Measurements from ENCODE around the gene SPSB1. TPM values are rescaled to one million over a fixed set of nuclear protein-coding genes. Genes with fewer than 3 reads are reported as not detected.

SPSB1 gene
- 10 to 100 TPM; 24.1 to 69.1 (median 32.6) TPM for polyA plus RNA-seq
- long read RNA-seq, donor 1 = 0 reads
- long read RNA-seq, donor 2, partial matches to known transcripts = 0 of 3 reads
- long read RNA-seq, donor 2, other reads (novel, unspliced or antisense) = 0 of 3 reads
- long read RNA-seq, donor 3, partial matches to known transcripts = 0 of 7 reads
- long read RNA-seq, donor 3, other reads (novel, unspliced or antisense) = 0 of 7 reads
- long read RNA-seq, donor 4 = 0 reads
- long read RNA-seq, donor 5, partial matches to known transcripts = 0 of 2 reads
- long read RNA-seq, donor 5, other reads (novel, unspliced or antisense) = 0 of 2 reads
- long read RNA-seq, donor 6, transcript SPSB1-201 (3 exons, 3,120 nt) = major isoform, 11 of 12 reads
- long read RNA-seq, donor 6, partial matches to known transcripts = 0 of 12 reads
- long read RNA-seq, donor 6, other reads (novel, unspliced or antisense) = 0 of 12 reads
- long read RNA-seq, donor 7 = 0 reads
- long read RNA-seq, donor 8 = 0 reads
- long read RNA-seq, donor 9, transcript SPSB1-201 (3 exons, 3,120 nt) = major isoform, 5 of 6 reads
- long read RNA-seq, donor 9, partial matches to known transcripts = 0 of 6 reads
- long read RNA-seq, donor 9, other reads (novel, unspliced or antisense) = 0 of 6 reads
- long read RNA-seq, donor 10, transcript SPSB1-201 (3 exons, 3,120 nt) = major isoform, 7 of 7 reads
- long read RNA-seq, donor 10, partial matches to known transcripts = 0 of 7 reads
- long read RNA-seq, donor 10, other reads (novel, unspliced or antisense) = 0 of 7 reads

GRCh38 chr1:9292361-9293240 is at the start of gene SPSB1:
SPSB1 (plus strand) TSS chr1:9292894; CDS start chr1:9355892, 62,998 bp downstream.
- Histone ChIP-seq H3K36me3 (ENCODE audit: control insufficient read depth in 3 of 3, insufficient read depth in 2 of 3, low read depth in 1 of 3, low read length in 3 of 3) (peaks cover 0 to 11% (median 0%) of the 10 kb centered on the region in 3 donors), H3K27me3 (ENCODE audit: control insufficient read depth in 3 of 3, insufficient read depth in 3 of 3, low read length in 3 of 3) (no peaks in the 10 kb centered on the region), H3K4me3 (ENCODE audit: low read depth in 1 of 3, low read length in 3 of 3) (peak within 1 kb of the TSS; percentile 78 to 97 (median 81)), H3K4me1 (ENCODE audit: control insufficient read depth in 3 of 3, insufficient read depth in 2 of 3, low read depth in 1 of 3, low read length in 2 of 3) (peaks cover 5 to 44% (median 14%) of the 10 kb centered on the region in 3 donors), H3K27ac (ENCODE audit: low read depth in 1 of 3, low read length in 2 of 3) (peak within 1 kb of the TSS; percentile 83 to 87 (median 85)), H3K9me3 (ENCODE audit: control insufficient read depth in 2 of 2, insufficient read depth in 1 of 2, low read depth in 1 of 2, low read length in 1 of 2) (peaks cover 0 to 11% of the 10 kb centered on the region in 2 donors)
- DNase-seq = peak; percentile 82 to 89
- FAIRE-seq = no peak
- 0 to 2% (median 1%) methylated on average over 58 to 119 of the region's 119 CpGs for WGBS, 3 donors

GRCh38 chr1:9243066-9243739 is 49.5 kb upstream of the SPSB1 start:
- no peak overlapping the region for H3K4me3 ChIP-seq (ENCODE audit: low read depth in 1 of 3, low read length in 3 of 3)
- peaks cover 0 to 72% (median 2%) of the 10 kb centered on the region in 3 donors for H3K36me3 ChIP-seq (ENCODE audit: control insufficient read depth in 3 of 3, insufficient read depth in 2 of 3, low read depth in 1 of 3, low read length in 3 of 3)
- DNase-seq (no peak), FAIRE-seq (no peak)
- H3K4me1 ChIP-seq (ENCODE audit: control insufficient read depth in 3 of 3, insufficient read depth in 2 of 3, low read depth in 1 of 3, low read length in 2 of 3) = peaks cover 2 to 32% (median 22%) of the 10 kb centered on the region in 3 donors
- peak overlapping the region in 1 of 3 donors; percentile 69 for H3K27ac ChIP-seq (ENCODE audit: low read depth in 1 of 3, low read length in 2 of 3)
- H3K9me3 ChIP-seq (ENCODE audit: control insufficient read depth in 2 of 2, insufficient read depth in 1 of 2, low read depth in 1 of 2, low read length in 1 of 2) = no peaks in the 10 kb centered on the region
- WGBS, 3 donors = 75 to 77% (median 76%) methylated on average over 9 of the region's 9 CpGs
- H3K27me3 ChIP-seq (ENCODE audit: control insufficient read depth in 3 of 3, insufficient read depth in 3 of 3, low read length in 3 of 3) = no peaks in the 10 kb centered on the region

GRCh38 chr1:9244501-9245229 is 48.0 kb upstream of the SPSB1 start:
- FAIRE-seq (no peak), DNase-seq (peak; percentile 29 to 75)
- H3K9me3 ChIP-seq (ENCODE audit: control insufficient read depth in 2 of 2, insufficient read depth in 1 of 2, low read depth in 1 of 2, low read length in 1 of 2) = no peaks in the 10 kb centered on the region
- peaks cover 0 to 85% (median 2%) of the 10 kb centered on the region in 3 donors for H3K36me3 ChIP-seq (ENCODE audit: control insufficient read depth in 3 of 3, insufficient read depth in 2 of 3, low read depth in 1 of 3, low read length in 3 of 3)
- peaks cover 3 to 33% (median 15%) of the 10 kb centered on the region in 3 donors for H3K4me1 ChIP-seq (ENCODE audit: control insufficient read depth in 3 of 3, insufficient read depth in 2 of 3, low read depth in 1 of 3, low read length in 2 of 3)
- H3K27ac ChIP-seq (ENCODE audit: low read depth in 1 of 3, low read length in 2 of 3) = peak overlapping the region in 1 of 3 donors; percentile 51
- WGBS, 3 donors = 43 to 58% (median 51%) methylated on average over 9 of the region's 9 CpGs
- no peak overlapping the region for H3K4me3 ChIP-seq (ENCODE audit: low read depth in 1 of 3, low read length in 3 of 3)
- no peaks in the 10 kb centered on the region for H3K27me3 ChIP-seq (ENCODE audit: control insufficient read depth in 3 of 3, insufficient read depth in 3 of 3, low read length in 3 of 3)

GRCh38 chr1:9245230-9245619 is 47.5 kb upstream of the SPSB1 start:
- FAIRE-seq = no peak
- peaks cover 2 to 35% (median 15%) of the 10 kb centered on the region in 3 donors for H3K4me1 ChIP-seq (ENCODE audit: control insufficient read depth in 3 of 3, insufficient read depth in 2 of 3, low read depth in 1 of 3, low read length in 2 of 3)
- H3K36me3 ChIP-seq (ENCODE audit: control insufficient read depth in 3 of 3, insufficient read depth in 2 of 3, low read depth in 1 of 3, low read length in 3 of 3) = peaks cover 0 to 84% (median 2%) of the 10 kb centered on the region in 3 donors
- 91 to 95% (median 95%) methylated on average over 14 to 15 of the region's 15 CpGs for WGBS, 3 donors
- H3K27ac ChIP-seq (ENCODE audit: low read depth in 1 of 3, low read length in 2 of 3) = peak overlapping the region in 1 of 3 donors; percentile 51
- H3K27me3 ChIP-seq (ENCODE audit: control insufficient read depth in 3 of 3, insufficient read depth in 3 of 3, low read length in 3 of 3) = no peaks in the 10 kb centered on the region
- H3K9me3 ChIP-seq (ENCODE audit: control insufficient read depth in 2 of 2, insufficient read depth in 1 of 2, low read depth in 1 of 2, low read length in 1 of 2) = no peaks in the 10 kb centered on the region
- no peak overlapping the region for H3K4me3 ChIP-seq (ENCODE audit: low read depth in 1 of 3, low read length in 3 of 3)
- DNase-seq = no peak

DNA sequence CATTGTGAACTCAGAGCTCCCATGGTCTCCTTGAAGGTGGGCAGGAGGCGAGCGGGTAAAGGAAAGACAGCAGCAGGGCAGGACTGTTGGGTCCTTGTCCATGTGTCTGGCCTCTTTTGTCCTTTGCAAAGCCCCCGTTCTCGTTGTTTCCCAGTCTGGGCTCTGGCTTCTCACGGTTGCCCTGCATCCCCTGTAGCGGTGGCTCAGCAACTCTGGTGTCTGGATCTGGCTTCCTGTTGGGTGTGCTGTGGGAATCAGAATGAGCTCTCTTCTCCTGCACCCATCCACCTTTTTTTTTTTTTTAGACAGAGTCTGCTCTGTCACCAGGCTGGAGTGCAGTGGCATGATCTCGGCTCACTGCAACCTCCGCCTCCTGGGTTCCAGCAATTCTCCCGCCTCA is 47.0 kb upstream of the SPSB1 start:
- FAIRE-seq (no peak), DNase-seq (no peak)
- H3K27ac ChIP-seq (ENCODE audit: low read depth in 1 of 3, low read length in 2 of 3) = no peak overlapping the region
- H3K4me3 ChIP-seq (ENCODE audit: low read depth in 1 of 3, low read length in 3 of 3) = no peak overlapping the region
- peaks cover 0 to 83% (median 2%) of the 10 kb centered on the region in 3 donors for H3K36me3 ChIP-seq (ENCODE audit: control insufficient read depth in 3 of 3, insufficient read depth in 2 of 3, low read depth in 1 of 3, low read length in 3 of 3)
- 92 to 95% (median 93%) methylated on average over 9 of the region's 9 CpGs for WGBS, 3 donors
- H3K27me3 ChIP-seq (ENCODE audit: control insufficient read depth in 3 of 3, insufficient read depth in 3 of 3, low read length in 3 of 3) = no peaks in the 10 kb centered on the region
- peaks cover 2 to 40% (median 14%) of the 10 kb centered on the region in 3 donors for H3K4me1 ChIP-seq (ENCODE audit: control insufficient read depth in 3 of 3, insufficient read depth in 2 of 3, low read depth in 1 of 3, low read length in 2 of 3)
- no peaks in the 10 kb centered on the region for H3K9me3 ChIP-seq (ENCODE audit: control insufficient read depth in 2 of 2, insufficient read depth in 1 of 2, low read depth in 1 of 2, low read length in 1 of 2)

DNA sequence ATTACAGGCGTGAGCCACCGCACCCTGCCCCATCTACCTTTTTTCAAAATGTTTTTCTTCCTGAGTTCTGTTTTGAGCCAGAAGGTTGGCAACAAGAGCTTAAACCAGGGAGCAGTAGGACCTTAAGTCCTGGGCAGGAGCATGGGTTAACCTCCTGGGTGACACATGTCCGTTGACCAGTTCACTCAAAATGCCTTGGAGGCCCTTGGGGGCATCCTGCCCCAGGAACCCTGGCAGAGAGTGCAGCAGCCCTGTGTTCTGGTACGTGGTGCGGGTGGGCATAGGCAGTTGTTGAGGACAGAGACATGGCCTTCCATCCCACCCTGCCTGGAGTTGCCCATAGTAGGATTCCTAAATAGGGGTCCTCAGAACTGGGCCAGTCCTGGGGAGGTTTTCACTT is 46.5 kb upstream of the SPSB1 start:
- Histone ChIP-seq H3K27ac (ENCODE audit: low read depth in 1 of 3, low read length in 2 of 3) (no peak overlapping the region), H3K9me3 (ENCODE audit: control insufficient read depth in 2 of 2, insufficient read depth in 1 of 2, low read depth in 1 of 2, low read length in 1 of 2) (no peaks in the 10 kb centered on the region), H3K4me1 (ENCODE audit: control insufficient read depth in 3 of 3, insufficient read depth in 2 of 3, low read depth in 1 of 3, low read length in 2 of 3) (peaks cover 2 to 45% (median 14%) of the 10 kb centered on the region in 3 donors), H3K4me3 (ENCODE audit: low read depth in 1 of 3, low read length in 3 of 3) (no peak overlapping the region), H3K27me3 (ENCODE audit: control insufficient read depth in 3 of 3, insufficient read depth in 3 of 3, low read length in 3 of 3) (no peaks in the 10 kb centered on the region), H3K36me3 (ENCODE audit: control insufficient read depth in 3 of 3, insufficient read depth in 2 of 3, low read depth in 1 of 3, low read length in 3 of 3) (peaks cover 0 to 85% (median 2%) of the 10 kb centered on the region in 3 donors)
- DNase-seq (no peak), FAIRE-seq (no peak)
- WGBS, 3 donors = 96 to 97% (median 96%) methylated on average over 5 of the region's 5 CpGs
